HEK293 (cell line): Measurements from ENCODE around the gene TAOK3.

Source experiments
- CTCF ChIA-PET: fragments of 350-600 bp; formaldehyde crosslinking; extraction: SDS; loops from one replicate; lab custom pipeline; 2021; ENCODE audit warnings: antibody characterized with exemption; lab: Yijun Ruan, JAX
- POLR2A ChIA-PET: fragments of 300-600 bp; formaldehyde crosslinking; extraction: SDS; loops from one replicate; lab custom pipeline; 2020; ENCODE audit warnings: antibody characterized with exemption, inconsistent platforms; lab: Yijun Ruan, JAX
- H3K27ac ChIP-seq: fragments of 200-500 bp; sonication (Bioruptor generic); 2 replicates; pipeline ENCODE4 v1.5.1; 2014; ENCODE audit warnings: low read depth, low read length, control low read depth, inconsistent platforms; ENCODE audit errors: extremely low read depth
- H3K36me3 ChIP-seq, 2 experiments: fragments of 200-500 bp in 1 of 2; sonication (Bioruptor generic) in 1 of 2; 1 replicate in 1 of 2; 2 replicates in 1 of 2; pipeline ENCODE4 v1.5.1; 2014 to 2017; ENCODE audit warnings: inconsistent platforms in 2 of 2, low read length in 2 of 2; ENCODE audit not compliant: control insufficient read depth in 2 of 2, insufficient read depth in 1 of 2
- H3K4me1 ChIP-seq: fragments of 200-500 bp; sonication (Bioruptor generic); 2 replicates; pipeline ENCODE4 v1.5.1; 2014; ENCODE audit warnings: mild to moderate bottlenecking, low read length, inconsistent platforms; ENCODE audit not compliant: control insufficient read depth, insufficient read depth
- H3K4me3 ChIP-seq: 2 replicates; pipeline ENCODE4 v1.5.1; 2011; ENCODE audit warnings: low read depth, mild to moderate bottlenecking, control low read depth, low read length, moderate library complexity
- H3K9me3 ChIP-seq: fragments of 200-500 bp; sonication (Bioruptor generic); 2 replicates; pipeline ENCODE4 v1.5.1; 2014; ENCODE audit warnings: low read depth, low read length, inconsistent platforms; ENCODE audit not compliant: control insufficient read depth, insufficient read depth
- BCL11A ChIP-seq: fragments of 450-650 bp; formaldehyde crosslinking; IDR thresholded peaks from 2 replicates; pipeline ENCODE4 v1.5.1; 2016; ENCODE audit warnings: low read depth, missing biosample characterization, missing genetic modification characterization
- GLIS1 ChIP-seq: fragments of 450-650 bp; formaldehyde crosslinking; IDR thresholded peaks from 2 replicates; pipeline ENCODE4 v1.5.1; 2016; ENCODE audit warnings: missing biosample characterization, missing genetic modification characterization
- KLF9 ChIP-seq: fragments of 450-650 bp; formaldehyde crosslinking; IDR thresholded peaks from 2 replicates; pipeline ENCODE4 v1.5.1; 2016; ENCODE audit warnings: missing biosample characterization, missing genetic modification characterization, low read depth
- PRDM10 ChIP-seq: fragments of 450-650 bp; formaldehyde crosslinking; IDR thresholded peaks from 2 replicates; pipeline ENCODE4 v1.5.1; 2016; ENCODE audit warnings: missing biosample characterization, missing genetic modification characterization
- WT1 ChIP-seq: fragments of 450-650 bp; formaldehyde crosslinking; IDR thresholded peaks from 2 replicates; pipeline ENCODE4 v1.5.1; 2016; ENCODE audit warnings: missing biosample characterization, missing genetic modification characterization
- ZBTB21 ChIP-seq: fragments of 450-650 bp; formaldehyde crosslinking; IDR thresholded peaks from 2 replicates; pipeline ENCODE4 v1.5.1; 2017; ENCODE audit warnings: missing biosample characterization, missing genetic modification characterization
- ZFP3 ChIP-seq: fragments of 450-650 bp; formaldehyde crosslinking; IDR thresholded peaks from 2 replicates; pipeline ENCODE4 v1.5.1; 2016; ENCODE audit warnings: low read depth, missing biosample characterization, missing genetic modification characterization
- ZNF221 ChIP-seq: fragments of 450-650 bp; formaldehyde crosslinking; IDR thresholded peaks from 2 replicates; pipeline ENCODE4 v1.5.1; 2017; ENCODE audit warnings: missing biosample characterization, missing genetic modification characterization, borderline replicate concordance
- ZNF394 ChIP-seq: fragments of 450-650 bp; formaldehyde crosslinking; IDR thresholded peaks from 2 replicates; pipeline ENCODE4 v1.5.1; 2016; ENCODE audit warnings: missing biosample characterization, missing genetic modification characterization, mild to moderate bottlenecking, moderate library complexity, borderline replicate concordance
- ZNF518A ChIP-seq: fragments of 450-650 bp; formaldehyde crosslinking; conservative IDR thresholded peaks from 2 replicates; pipeline ENCODE4 v1.5.1; 2016; ENCODE audit warnings: low read depth, missing biosample characterization, missing genetic modification characterization
- ZNF549 ChIP-seq: fragments of 450-650 bp; IDR thresholded peaks from 2 replicates; pipeline ENCODE4 v1.5.1; 2018; ENCODE audit warnings: missing biosample characterization, missing genetic modification characterization, mild to moderate bottlenecking, inconsistent platforms, moderate library complexity
- ZNF645 ChIP-seq: fragments of 450-650 bp; formaldehyde crosslinking; IDR thresholded peaks from 2 replicates; pipeline ENCODE4; 2016; ENCODE audit warnings: missing biosample characterization, missing genetic modification characterization
- ZSCAN30 ChIP-seq: fragments of 450-650 bp; IDR thresholded peaks from 2 replicates; pipeline ENCODE4 v1.5.1; 2018; ENCODE audit warnings: missing biosample characterization, mild to moderate bottlenecking, missing genetic modification characterization, moderate library complexity

Gene TAOK3

GRCh38 chr12:118102070-118102469 lies 270.6 kb downstream of the TAOK3 start (continued):
- TF ChIP-seq ZNF549 (tag by site-specific recombination) (no peak), ZNF645 (tag by site-specific recombination) (no peak), ZNF394 (tag by site-specific recombination) (no peak), KLF9 (tag by site-specific recombination) (no peak), ZBTB21 (tag by site-specific recombination) (no peak), WT1 (tag by site-specific recombination) (no peak), ZNF518A (tag by site-specific recombination) (no peak)

- Histone ChIP-seq H3K9me3 (no peaks in the 10 kb centered on the region), H3K27ac (no peak overlapping the region), H3K4me3 (no peak overlapping the region), H3K36me3 (no peaks in the 10 kb centered on the region), H3K4me1 (peaks cover 5% of the 10 kb centered on the region)
- POLR2A ChIA-PET, result no interaction called here
- CTCF ChIA-PET, result interaction anchor here (0.8 to 1.1 kb wide), 2 partner anchors 46 to 64 kb away, joined by 4 to 5 read pairs; no protein-coding TSS in a partner anchor
- no peak for TF ChIP-seq ZFP3 (tag by site-specific recombination)
- no peak for TF ChIP-seq BCL11A (tag by site-specific recombination)
- no peak for TF ChIP-seq GLIS1 (tag by site-specific recombination)
- TF ChIP-seq ZSCAN30 (tag by site-specific recombination), result no peak
- no peak for TF ChIP-seq ZNF221 (tag by site-specific recombination)
- no peak for TF ChIP-seq ZNF394 (tag by site-specific recombination)
- no peak for TF ChIP-seq PRDM10 (tag by site-specific recombination)
Measured at GRCh38 chr12:118101051-118101450, 271.7 kb downstream of the TAOK3 start.
